Right lobe of liver (tissue), 6 donors: ENCODE measurements around the gene UBE2J2. TPM values are rescaled to one million over a fixed set of nuclear protein-coding genes. Genes with fewer than 3 reads are reported as not detected.

Source experiments
- ATAC-seq, 4 donors: fragments of 200-7000 bp; cut with Tn5 transposase; one replicate each; pipeline ENCODE4 v1.9.1; 2020; ENCODE audit warnings: mild to moderate bottlenecking in 4 of 4, moderate library complexity in 4 of 4
- DNase-seq, 3 donors: peaks; one replicate each; pipeline ENCODE4 v3.0.0-alpha.2; 2020
- H3K27ac ChIP-seq, 3 donors: fragments of 200-600 bp; one replicate each; pipeline ENCODE4 v1.8.0; 2022
- H3K27me3 ChIP-seq, 2 donors: fragments of 200-600 bp; one replicate each; pipeline ENCODE4 v1.8.0; 2022
- H3K36me3 ChIP-seq, 4 donors: fragments of 200-600 bp; sonication (generic) in 1 of 4; one replicate each; pipeline versions ENCODE4 v1.5.1 to v1.8.0; 2017 to 2022; ENCODE audit warnings: control low read depth in 1 of 4
- H3K4me1 ChIP-seq, 4 donors: fragments of 200-600 bp; sonication (generic) in 1 of 4; one replicate each; pipeline versions ENCODE4 v1.5.1 to v1.8.0; 2017 to 2022; ENCODE audit warnings: control low read depth in 1 of 4
- H3K4me3 ChIP-seq, 3 donors: fragments of 200-600 bp; one replicate each; pipeline ENCODE4 v1.8.0; 2022
- H3K9me3 ChIP-seq, 4 donors: fragments of 200-600 bp; sonication (generic) in 1 of 4; one replicate each; pipeline versions ENCODE4 v1.5.1 to v1.8.0; 2017 to 2022; ENCODE audit warnings: control low read depth in 1 of 4
- POLR2A ChIP-seq: fragments of 450-650 bp; IDR thresholded peaks from one replicate; pipeline ENCODE4 v1.6.1; 2017; ENCODE audit warnings: antibody characterized with exemption, mild to moderate bottlenecking
- WGBS: methylation state at CpG from one replicate; pipeline ENCODE4 v1.1.6; 2018; ENCODE audit warnings: low coverage, low lambda C conversion rate; ENCODE audit not compliant: insufficient coverage; ENCODE audit errors: missing lambda C conversion rate; 5-methylcytosine and 5-hydroxymethylcytosine counted together
- intact Hi-C, 2 donors: fragments of 100-400 bp; cut with DNase I; formaldehyde crosslinking; loops; one replicate each; pipeline versions ENCODE4 v1.11.2 to v1.14.1; 2022
- total RNA-seq, 6 experiments: library from RNA; depleted of rRNA in 2 of 6; stranded (reverse); fragments of >200 nt in 2 of 6; fragmentation: NEBNext Ultra II Directional in 3 of 6; extraction: Animal tissue kit (Norgen Biotek cat#: 25700) in 3 of 6; gene quantifications; one replicate each; pipeline versions ENCODE4 v1.1.0 to v1.2.4, GENCODE V29; 2016 to 2023
- TF ChIP-seq, protein P1 (sequence below), 4 donors: fragments of 200-600 bp in 3 of 4; fragments of 450-650 bp in 1 of 4; IDR thresholded peaks; one replicate each; pipeline versions ENCODE4 v1.5.1 to v1.8.0; 2016 to 2022; ENCODE audit warnings: antibody characterized with exemption in 4 of 4, mild to moderate bottlenecking in 2 of 4
- donor health status: DM: no; HTN: yes; CAD: no.
- donor health status: DM: no; HTN: no; CAD: no.
- donor health status: DM: no; HTN: no; CAD: no.
- donor health status: DM: no; HTN: yes; CAD: no.
- donor health status: DM: no; HTN: yes; CAD: no.

Gene UBE2J2
- total RNA-seq, 6 experiments from 2014 or later, result 25.5 to 30.6 (median 26.9) TPM

DNA sequence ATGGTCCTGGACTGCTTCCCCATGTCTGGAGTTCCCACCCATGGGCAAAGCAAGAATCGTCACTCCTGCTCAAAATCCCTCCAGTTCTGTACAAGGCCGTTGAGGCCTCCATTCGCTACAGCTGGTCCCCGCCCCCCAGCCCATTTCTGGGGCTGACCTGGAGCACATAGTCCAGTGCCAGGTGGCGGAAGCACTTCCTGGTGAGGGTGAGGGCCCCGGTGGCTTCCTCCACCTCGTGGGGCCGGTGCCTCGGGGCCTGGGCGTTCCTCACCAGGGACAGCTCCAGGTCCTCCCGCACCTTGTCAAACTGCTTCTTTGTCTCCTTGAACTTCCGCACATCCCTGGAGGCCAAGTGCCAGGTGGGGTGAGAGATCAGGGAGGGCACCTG lies 26.7 kb upstream of the UBE2J2 start:
- Histone ChIP-seq H3K9me3 (no peaks in the 10 kb centered on the region), H3K4me3 (no peak overlapping the region), H3K4me1 (peaks cover 0 to 7% (median 3%) of the 10 kb centered on the region in 4 donors), H3K27ac (no peak overlapping the region), H3K36me3 (no peaks in the 10 kb centered on the region), H3K27me3 (no peaks in the 10 kb centered on the region)
- intact Hi-C loops, result no loop called here
- TF ChIP-seq POLR2A, result no peak
- TF ChIP-seq, protein P1, sequence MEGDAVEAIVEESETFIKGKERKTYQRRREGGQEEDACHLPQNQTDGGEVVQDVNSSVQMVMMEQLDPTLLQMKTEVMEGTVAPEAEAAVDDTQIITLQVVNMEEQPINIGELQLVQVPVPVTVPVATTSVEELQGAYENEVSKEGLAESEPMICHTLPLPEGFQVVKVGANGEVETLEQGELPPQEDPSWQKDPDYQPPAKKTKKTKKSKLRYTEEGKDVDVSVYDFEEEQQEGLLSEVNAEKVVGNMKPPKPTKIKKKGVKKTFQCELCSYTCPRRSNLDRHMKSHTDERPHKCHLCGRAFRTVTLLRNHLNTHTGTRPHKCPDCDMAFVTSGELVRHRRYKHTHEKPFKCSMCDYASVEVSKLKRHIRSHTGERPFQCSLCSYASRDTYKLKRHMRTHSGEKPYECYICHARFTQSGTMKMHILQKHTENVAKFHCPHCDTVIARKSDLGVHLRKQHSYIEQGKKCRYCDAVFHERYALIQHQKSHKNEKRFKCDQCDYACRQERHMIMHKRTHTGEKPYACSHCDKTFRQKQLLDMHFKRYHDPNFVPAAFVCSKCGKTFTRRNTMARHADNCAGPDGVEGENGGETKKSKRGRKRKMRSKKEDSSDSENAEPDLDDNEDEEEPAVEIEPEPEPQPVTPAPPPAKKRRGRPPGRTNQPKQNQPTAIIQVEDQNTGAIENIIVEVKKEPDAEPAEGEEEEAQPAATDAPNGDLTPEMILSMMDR (IDR thresholded peaks at IDR 0.05), result no peak
- ATAC-seq, result no peak
- no peak for DNase-seq
- WGBS, result 84% methylated on average over 12 of the region's 12 CpGs

DNA sequence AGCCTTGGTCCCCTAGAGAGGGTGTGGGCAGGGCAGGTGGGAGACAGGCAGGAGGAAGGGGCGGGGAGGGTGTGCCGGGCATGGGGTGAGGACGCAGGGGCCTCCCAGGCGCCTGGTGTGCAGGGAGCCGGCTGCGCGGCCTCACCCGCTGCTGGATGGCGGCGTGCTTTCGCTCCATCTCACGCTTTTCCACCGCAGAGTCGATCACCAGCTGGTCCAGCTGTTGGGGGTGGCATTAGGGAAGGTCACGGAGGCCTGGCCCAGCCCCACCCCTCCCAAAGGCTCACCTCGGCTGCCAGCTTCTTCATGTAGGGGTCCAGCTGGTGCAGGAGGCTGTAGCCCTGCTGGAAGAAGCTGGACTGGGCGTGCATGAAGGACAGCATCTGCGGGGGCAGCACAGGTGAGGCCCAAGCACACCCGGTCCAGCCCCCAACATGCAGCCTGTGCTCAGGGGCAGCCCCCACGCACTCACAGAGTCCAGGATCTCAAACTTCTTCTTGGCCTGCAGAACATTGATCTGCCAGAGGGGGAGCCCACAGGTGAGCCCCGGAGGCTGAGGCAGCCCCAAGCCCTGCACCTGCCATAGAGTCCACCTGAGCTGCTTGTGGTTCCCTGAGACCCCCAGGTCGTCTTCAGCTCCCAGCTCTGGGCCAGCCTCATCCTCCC lies 26.2 kb upstream of the UBE2J2 start:
- TF ChIP-seq POLR2A, result no peak
- TF ChIP-seq, protein P1 (IDR thresholded peaks at IDR 0.05), result peak in 2 of 4 donors; percentile 14 to 20
- Histone ChIP-seq H3K4me3 (no peak overlapping the region), H3K36me3 (no peaks in the 10 kb centered on the region), H3K4me1 (peaks cover 0 to 2% (median under 1%) of the 10 kb centered on the region in 4 donors), H3K9me3 (no peaks in the 10 kb centered on the region), H3K27me3 (no peaks in the 10 kb centered on the region), H3K27ac (no peak overlapping the region)
- ATAC-seq (peak in 3 of 4 donors; percentile 8 to 28 (median 11)), DNase-seq (no peak)
- WGBS, result 93% methylated on average over 3 of the region's 22 CpGs
- intact Hi-C loops, result loop anchor here in 1 of 2 donors (10.0 kb wide), 1 partner anchor 55 kb away; the partner anchor contains the start of gene C1QTNF12

DNA sequence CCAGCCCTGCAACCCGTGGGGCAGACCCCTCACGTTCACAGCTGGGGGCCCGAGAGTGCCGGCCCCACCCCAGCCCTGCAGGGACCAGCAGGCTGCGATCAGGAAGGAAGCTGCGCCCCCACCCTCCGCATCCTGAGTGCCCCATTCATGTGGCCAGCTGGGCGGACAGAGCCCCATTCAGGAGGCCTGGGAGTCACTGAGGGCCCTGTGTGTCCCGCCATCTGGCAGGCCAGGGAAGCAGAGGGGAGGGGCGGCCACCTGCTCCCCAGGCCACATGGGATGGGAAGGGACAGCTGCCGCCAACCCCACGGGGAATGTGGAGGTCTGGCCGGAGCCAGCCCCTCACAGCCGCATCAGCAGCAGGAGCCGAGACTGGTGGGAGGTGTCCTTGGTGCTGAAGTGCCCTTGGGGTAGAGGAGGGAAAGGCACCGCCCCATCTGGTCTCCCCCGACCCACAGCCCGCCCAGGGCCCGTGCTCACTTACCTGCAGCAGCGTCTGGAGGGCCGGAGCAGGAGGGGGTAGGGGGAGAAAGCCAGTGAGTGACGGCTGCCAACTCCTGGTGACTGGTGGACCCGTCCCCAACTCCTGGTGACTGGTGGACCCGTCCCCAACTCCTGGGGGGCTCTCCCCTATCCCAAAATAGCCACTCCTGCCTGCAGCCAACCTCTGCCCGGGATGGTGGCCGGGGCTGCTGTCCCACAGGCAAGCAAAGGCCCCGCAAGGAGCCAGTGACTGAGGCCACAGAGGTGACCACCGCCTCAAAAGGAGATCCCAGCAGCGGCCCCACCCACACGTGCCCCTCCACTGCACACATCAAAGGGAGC lies 25.4 kb upstream of the UBE2J2 start:
- ATAC-seq (peak in 1 of 4 donors; percentile 14), DNase-seq (no peak)
- H3K27me3 ChIP-seq, result no peaks in the 10 kb centered on the region
- intact Hi-C loops, result loop anchor here in 1 of 2 donors (10.0 kb wide), 1 partner anchor 54 kb away; the partner anchor contains the start of gene C1QTNF12
- no peak overlapping the region for H3K27ac ChIP-seq
- TF ChIP-seq, protein P1 (IDR thresholded peaks at IDR 0.05), result no peak
- no peak for TF ChIP-seq POLR2A
- no peaks in the 10 kb centered on the region for H3K9me3 ChIP-seq
- no peaks in the 10 kb centered on the region for H3K36me3 ChIP-seq
- H3K4me3 ChIP-seq, result no peak overlapping the region
- WGBS, result no CpG with 5 or more reads among the region's 30 CpGs
- H3K4me1 ChIP-seq, result no peaks in the 10 kb centered on the region

DNA sequence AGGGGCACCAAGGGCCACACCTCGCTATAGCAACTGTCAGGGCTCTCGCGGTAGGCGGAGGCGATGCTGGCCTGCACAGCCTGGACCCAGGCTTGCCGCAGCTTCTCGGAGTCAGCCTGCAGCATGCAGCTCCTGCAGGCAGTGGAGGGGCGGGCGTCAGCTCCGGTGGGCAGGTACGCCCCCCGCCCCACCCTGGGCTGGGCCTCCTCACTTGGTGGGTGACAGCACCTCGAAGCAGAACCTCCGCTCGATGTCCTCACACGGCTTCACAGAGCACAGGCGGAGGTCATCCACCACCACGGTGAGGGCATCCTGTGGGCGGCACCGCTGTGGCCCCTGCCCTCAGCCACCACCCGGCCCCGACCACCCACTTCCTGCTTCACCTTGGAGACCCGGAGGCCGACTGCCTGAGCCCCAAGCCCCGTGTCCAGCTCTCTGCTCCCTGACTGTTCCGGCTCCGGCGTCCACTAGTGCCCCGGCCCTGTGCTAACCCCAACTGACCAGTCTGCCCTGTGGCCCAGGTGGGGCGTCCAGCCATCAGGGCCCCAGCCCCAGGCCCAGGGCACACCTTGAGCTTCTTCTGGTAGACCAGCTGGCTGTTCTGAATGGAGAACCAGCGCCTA lies 24.3 kb upstream of the UBE2J2 start:
- no CpG with 5 or more reads among the region's 31 CpGs for WGBS
- TF ChIP-seq, protein P1 (IDR thresholded peaks at IDR 0.05), result no peak
- no peak for TF ChIP-seq POLR2A
- ATAC-seq (no peak), DNase-seq (no peak)
- intact Hi-C loops, result loop anchor here in 1 of 2 donors (10.0 kb wide), 1 partner anchor 53 kb away; the partner anchor contains the start of gene C1QTNF12
- no peaks in the 10 kb centered on the region for H3K4me1 ChIP-seq
- no peaks in the 10 kb centered on the region for H3K9me3 ChIP-seq
- no peaks in the 10 kb centered on the region for H3K36me3 ChIP-seq
- H3K4me3 ChIP-seq, result no peak overlapping the region
- no peaks in the 10 kb centered on the region for H3K27me3 ChIP-seq
- H3K27ac ChIP-seq, result no peak overlapping the region
